ENCODE results near the gene LCE1C. TPM values are rescaled to one million over a fixed set of nuclear protein-coding genes. Genes with fewer than 3 reads are reported as not detected.

LCE1C gene, protein sequence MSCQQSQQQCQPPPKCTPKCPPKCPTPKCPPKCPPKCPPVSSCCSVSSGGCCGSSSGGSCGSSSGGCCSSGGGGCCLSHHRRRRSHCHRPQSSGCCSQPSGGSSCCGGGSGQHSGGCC
- not detected for polyA plus RNA-seq (ENCODE audit: insufficient read length in 4 of 4)

DNA sequence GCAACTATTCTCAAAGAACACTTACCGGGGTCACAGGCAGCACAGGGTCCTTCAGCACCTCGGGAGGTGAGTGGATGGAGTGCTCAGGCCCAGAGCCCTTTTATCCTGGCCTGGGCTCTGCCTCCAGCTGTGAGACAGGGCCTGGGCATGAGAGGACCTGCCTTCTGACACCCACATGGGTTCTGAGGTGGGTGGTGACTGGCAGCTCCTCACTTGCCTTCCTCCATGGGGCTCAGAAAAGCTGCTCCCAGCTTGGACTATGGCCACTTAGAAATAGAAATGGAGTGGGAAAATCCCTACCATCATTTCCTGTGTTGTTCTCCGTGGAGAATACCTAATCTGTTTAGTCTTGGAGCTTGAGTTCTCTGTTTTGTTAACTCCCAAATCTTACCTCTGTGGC is at the start of gene LCE1C:
Gene LCE1C (minus strand): TSS at position 76 of the 400 bp plus-strand sequence. CDS start 1,173 bp downstream, outside the sequence.
- DNase-seq (ENCODE audit: low read depth in 4 of 4, low spot score in 2 of 4), result no peak

DNA sequence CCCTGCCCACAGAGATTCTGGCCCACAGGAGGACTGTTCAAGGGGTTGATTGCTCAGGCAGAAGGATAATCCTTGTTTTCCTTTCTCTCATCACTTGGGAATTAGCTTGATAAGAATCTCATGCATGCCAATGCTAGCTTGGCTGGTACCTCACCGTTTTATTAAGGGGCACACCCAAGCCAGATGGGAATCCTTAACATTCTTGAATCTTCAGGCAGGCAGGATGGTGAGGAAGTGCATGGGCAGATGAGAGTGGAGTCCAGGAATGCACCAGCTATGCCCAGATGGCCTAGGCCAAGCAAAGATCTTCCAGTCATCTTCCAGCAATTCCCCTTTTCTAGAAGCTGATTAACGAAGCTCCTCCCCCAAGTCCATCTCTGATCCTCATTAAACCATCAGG is 49.2 kb upstream of the LCE1C start:
- no peak for DNase-seq (ENCODE audit: low read depth in 4 of 4, low spot score in 2 of 4)

DNA sequence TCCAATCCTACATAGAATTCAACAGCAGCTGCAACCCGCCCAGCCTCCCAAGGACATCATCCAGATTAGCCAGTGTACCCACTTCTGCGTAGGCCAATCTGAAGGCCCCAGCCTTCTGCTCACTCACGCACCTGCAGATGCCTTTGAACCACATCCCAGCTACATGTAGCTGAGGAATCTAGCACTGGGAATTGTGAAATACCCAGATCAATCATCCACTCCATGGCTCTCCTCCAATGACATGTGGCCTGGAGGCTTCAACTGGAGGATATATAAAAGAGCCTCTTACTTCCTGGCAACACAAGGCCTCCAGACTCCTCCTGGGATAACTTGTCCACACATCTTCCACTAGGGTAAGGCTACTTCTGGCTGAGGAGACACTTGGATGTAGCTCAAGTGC is 36.1 kb upstream of the LCE1C start, which contains the start of gene LCE6A:
Gene LCE6A (plus strand): TSS at position 301 of the 400 bp plus-strand sequence. CDS start 665 bp downstream, outside the sequence.
- no peak for DNase-seq (ENCODE audit: low read depth in 4 of 4, low spot score in 2 of 4)

DNA sequence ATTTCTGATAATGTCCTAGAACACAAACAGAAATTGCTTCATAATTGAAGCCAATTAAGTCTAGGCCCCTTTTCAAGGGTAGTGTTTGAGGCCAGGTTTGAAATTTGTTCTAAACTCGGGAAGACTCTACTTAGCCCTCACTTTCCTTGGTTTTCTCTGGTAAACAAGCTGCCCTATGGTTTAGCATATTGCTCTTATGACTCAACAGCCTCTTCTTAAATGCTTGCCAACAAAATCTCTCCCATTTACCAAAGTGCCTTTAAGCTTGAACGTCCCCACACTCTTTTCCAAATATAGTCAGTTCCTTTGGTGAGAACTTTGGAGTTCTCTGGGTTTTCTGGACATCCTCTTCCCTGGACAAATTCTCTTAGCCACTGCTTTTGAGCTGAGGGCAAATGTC is 30.4 kb upstream of the LCE1C start:
- no peak for DNase-seq (ENCODE audit: low read depth in 4 of 4, low spot score in 2 of 4)

DNA sequence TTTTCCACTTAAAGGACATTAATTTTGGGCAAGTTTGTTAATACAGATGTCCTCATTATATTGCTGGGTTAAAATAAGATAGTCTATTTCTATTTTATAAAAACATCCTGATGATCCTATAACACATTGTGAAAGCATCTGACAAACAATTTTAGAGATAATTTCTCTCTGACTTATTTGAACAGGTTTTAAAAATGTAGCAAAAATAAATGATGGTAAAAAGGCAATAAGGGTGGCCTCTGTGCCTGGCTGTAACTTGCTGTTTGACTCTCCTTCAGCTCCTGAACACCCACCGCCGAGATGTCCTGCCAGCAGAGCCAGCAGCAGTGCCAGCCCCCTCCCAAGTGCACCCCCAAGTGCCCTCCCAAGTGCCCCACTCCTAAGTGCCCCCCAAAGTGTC is 20.7 kb upstream of the LCE1C start, which contains the start of gene LCE1A:
Gene LCE1A (plus strand): TSS at position 301 of the 400 bp plus-strand sequence. CDS start 0 bp downstream, at position 301.
- DNase-seq (ENCODE audit: low read depth in 4 of 4, low spot score in 2 of 4), result no peak

DNA sequence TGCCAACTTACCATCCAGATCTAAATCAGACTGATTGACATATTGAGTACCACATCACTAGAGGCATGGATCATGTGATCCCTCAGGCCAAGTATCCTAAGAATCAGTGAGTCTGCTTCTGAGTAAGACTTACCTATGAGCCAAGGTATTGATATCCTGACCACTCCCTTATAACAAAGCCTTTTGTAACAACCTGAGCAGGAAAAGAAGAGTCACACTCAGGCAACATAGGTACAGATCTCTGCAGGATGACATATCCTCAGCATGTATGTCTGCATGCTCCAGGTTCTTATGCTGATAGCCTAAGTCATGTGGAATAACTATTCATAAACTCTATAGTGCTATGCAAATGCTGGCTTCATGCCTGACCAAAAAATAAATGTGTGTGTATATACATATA is 18.5 kb upstream of the LCE1C start:
- no peak for DNase-seq (ENCODE audit: low read depth in 4 of 4, low spot score in 2 of 4)

DNA sequence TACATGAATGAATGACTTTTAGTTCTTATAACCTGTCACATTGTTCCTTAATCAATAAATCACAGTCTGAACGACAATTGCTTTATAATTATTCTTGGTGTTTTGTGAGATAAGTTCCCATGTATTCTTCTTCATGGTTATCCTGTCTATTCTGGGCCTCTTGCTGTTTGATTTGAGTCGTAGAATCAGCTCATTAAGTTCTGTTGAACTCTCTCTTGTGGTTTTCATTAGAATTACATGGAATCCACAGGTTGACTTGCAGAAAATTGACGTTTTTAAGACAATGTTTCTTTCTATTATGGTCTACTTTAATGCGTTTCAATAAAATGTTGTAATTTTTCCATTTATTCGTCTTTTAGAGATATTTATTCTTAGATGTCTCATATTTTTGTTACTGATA is 16.8 kb upstream of the LCE1C start:
- no peak for DNase-seq (ENCODE audit: low read depth in 4 of 4, low spot score in 2 of 4)

DNA sequence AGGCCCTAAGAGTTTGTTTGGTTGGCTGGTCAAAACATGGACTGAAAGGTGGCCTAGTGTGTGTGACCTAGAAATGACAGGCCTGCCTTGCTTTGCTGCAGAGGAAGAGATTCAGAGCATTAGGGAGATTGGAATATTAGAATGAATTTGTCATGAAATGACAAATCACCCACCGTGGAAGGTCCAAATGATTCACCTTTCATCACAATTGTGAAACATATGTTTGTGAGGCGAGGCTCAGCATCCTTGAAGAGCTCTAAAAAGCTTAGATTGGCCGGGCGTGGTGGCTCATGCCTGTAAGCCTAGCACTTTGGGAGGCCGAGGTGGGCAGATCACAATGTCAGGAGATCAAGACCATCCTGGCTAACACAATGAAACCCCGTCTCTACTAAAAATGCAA is 10.9 kb upstream of the LCE1C start:
- no peak for DNase-seq (ENCODE audit: low read depth in 4 of 4, low spot score in 2 of 4)

DNA sequence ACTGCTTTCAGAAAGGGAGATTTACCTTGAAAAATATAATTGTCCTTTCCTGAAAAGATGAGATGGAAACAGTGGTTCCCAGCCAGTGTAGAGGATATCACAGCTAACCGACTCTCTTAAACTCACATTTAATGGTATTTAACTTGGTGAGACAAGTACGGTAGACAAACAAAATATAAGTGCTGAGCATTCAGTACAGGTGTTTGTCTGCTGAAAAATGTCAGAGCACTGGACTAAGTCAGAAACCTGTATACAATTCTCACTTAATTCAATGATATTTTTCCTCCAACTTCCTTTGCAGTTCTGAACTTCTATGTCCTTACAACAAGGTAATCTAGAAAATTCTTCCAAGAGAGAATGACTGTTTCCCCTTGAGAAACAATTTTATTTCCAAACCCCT is 5.2 kb upstream of the LCE1C start, which contains the start of gene LCE1B:
Gene LCE1B (plus strand): TSS at position 301 of the 400 bp plus-strand sequence. CDS start 476 bp downstream, outside the sequence.
- DNase-seq (ENCODE audit: low read depth in 4 of 4, low spot score in 2 of 4), result no peak

DNA sequence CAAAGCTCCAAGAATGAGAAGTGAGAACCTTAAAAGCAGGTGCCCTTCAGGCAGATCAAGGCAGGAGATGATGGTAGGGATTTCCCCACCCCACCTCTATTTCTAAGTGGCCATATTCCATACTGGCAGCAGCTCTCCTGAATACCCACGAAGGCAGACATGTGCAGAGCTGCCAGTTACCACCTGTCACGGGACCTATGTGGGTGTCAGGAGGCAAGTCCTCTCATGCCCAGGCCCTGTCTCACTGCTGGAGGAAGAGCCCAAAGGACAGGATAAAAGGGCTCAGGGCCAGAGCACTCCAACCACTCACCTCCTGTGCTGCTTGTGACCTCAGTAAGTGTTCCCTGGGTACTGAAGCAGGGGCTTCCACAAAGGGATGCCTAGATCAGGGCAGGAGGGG is 4.6 kb upstream of the LCE1C start:
- no peak for DNase-seq (ENCODE audit: low read depth in 4 of 4, low spot score in 2 of 4)

DNA sequence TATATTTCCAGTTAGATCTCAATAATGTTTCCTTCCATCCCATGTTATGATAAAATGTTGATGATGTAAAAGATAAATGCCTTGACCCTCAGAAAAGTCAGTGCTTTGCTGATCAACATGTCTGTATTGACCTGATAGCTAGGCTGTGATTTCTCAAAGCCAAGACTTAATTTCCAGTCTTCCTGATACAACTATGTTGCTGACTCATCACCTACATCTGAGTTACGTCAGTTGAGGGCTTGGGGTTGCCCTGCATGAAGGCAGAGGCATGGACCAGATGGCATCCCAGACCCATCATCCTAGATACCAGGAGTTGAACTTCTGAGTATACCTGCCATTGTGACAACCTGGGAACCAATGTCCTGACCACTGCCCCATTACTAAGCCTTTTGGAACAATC is 5.1 kb downstream of the LCE1C start:
- DNase-seq (ENCODE audit: low read depth in 4 of 4, low spot score in 2 of 4), result no peak

DNA sequence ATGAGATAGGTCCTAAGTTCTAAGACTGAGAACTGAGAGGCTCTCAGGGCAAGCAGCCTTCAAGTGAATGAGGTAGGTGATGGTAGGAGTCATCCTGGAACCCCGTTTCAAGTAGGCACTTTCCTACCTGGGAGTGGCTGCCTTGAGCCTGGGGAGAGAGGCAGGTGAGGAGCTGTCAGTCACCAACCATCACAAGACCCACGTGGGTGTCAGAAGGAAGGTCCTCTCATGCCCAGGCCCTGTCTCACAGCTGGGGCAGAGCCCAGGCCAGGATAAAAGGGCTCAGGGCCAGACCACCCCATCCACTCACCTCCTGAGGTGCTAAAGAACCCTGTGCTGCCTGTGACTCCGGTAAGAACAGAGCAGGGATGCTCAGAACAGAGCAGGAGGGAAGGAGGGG is 10.0 kb downstream of the LCE1C start, which contains the start of gene LCE1D:
Gene LCE1D (plus strand): TSS at position 301 of the 400 bp plus-strand sequence. CDS start 1,074 bp downstream, outside the sequence.
- no peak for DNase-seq (ENCODE audit: low read depth in 4 of 4, low spot score in 2 of 4)

DNA sequence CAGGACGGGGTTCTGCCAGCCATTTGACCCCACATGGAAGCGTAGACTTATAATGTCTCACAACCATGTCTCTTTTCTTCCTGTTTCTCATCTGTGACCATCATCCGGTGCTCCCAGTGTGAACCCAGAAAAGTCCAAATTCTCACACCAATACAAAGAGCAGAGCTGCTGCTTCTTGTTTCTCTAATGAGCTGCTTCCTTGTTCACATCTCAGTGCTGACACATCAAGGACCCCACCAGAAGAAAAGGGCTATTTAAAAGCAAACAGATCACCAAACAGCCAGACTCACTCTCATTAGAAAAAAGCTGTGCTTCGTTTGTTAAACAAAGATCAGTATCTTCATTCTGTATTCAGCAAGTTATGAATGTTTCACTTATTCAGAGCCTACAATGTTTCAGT is 10.8 kb downstream of the LCE1C start:
- DNase-seq (ENCODE audit: low read depth in 4 of 4, low spot score in 2 of 4), result no peak

DNA sequence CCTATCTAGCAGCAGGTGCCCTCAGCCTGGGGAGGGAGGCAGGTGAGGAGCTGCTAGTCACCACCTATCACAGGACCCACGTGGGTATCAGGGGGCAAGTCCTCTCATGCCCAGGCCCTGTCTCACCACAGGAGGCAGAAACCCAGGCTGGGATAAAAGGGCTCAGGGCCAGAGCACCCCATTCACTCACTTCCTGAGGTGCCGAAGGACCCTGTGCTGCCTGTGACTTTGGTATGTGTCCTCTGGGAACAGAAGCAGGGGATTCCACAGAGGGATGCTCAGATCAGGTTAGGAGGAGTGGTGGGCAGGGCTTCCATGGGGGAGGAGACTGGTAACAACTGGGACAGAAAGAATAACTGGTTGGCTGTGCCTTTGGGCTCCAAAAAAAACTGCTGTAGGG is 20.4 kb downstream of the LCE1C start, which contains the start of gene LCE1E:
Gene LCE1E (plus strand): TSS at position 181 of the 400 bp plus-strand sequence. CDS start 1,043 bp downstream, outside the sequence.
- DNase-seq (ENCODE audit: low read depth in 4 of 4, low spot score in 2 of 4), result no peak

DNA sequence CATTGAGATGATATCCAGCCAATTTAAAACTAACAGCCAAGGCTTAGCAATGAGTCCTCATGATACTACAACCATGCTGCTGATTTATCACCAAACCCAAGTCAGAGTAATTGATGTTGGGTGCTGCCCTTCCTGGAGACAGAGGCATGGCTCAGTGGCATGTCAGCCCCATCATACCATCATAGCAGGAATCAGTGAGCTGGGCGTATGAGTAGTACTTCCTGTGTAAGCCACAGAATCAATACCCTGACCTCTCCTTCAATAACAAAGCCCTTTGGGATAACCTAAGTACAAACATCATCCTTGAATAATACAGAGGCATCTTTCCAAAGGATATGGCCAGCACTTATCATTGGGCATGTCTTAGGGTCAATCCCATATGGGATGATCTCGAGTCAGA is 23.4 kb downstream of the LCE1C start:
- no peak for DNase-seq (ENCODE audit: low read depth in 4 of 4, low spot score in 2 of 4)

DNA sequence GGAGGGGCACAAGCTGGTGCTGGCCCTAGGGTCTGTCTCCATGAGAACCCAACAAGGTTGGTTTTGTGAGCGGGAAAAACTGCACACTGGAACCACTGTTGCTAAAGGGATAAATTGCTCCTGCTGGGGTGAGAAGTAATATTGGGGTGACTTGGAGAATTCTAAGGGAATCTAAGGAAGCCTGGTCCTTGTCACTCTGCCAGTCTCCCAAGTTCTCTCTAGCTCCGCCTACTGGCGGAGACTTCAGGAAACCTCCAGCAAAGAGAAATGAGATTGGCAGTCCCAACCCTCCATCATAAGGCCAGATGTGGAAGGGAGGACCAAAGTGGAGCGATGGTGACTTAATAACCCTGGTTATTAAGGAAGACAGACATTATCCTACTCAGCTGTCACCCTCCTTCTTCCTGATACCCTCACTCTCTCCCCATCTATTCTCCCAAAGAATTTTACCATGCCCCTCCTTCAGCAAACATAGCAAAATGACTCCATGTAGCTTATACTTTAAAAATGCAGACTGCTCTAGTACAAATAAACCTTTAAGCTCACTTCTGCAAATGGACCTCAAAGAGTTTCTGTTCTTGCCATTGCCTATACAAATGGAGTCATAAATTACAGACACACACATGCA is 28.8 kb downstream of the LCE1C start:
- DNase-seq (ENCODE audit: low read depth in 4 of 4, low spot score in 2 of 4), result no peak

DNA sequence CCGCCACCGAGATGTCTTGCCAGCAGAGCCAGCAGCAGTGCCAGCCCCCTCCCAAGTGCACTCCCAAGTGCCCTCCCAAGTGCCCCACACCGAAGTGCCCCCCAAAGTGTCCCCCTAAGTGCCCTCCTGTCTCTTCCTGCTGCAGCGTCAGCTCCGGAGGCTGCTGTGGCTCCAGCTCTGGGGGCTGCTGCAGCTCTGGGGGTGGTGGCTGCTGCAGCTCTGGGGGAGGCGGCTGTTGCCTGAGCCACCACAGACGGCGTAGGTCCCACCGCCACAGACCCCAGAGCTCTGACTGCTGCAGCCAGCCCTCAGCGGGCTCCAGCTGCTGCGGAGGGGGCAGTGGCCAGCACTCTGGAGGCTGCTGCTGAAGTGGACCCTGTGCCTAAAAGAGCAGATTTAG is 30.1 kb downstream of the LCE1C start:
- no peak for DNase-seq (ENCODE audit: low read depth in 4 of 4, low spot score in 2 of 4)

DNA sequence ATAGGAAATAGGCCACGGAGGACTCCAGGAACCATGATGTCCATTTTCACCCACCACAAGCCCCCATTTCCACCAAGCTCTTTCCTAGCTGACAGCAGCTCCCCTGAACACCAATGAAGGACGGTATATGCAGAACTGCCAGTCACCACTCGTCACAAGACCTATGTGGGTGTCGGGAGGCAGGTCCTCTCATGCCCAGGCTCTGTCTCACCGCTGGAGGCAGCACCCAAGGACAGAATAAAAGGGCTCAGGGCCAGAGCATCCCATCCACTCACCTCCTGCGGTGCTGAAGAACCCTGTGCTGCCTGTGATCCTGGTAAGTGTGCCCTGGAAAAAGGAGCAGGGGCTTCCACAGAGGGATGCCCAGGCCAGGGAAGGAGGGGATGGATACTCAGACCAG is 31.6 kb downstream of the LCE1C start, which contains the start of gene LCE1F:
Gene LCE1F (plus strand): TSS at position 266 of the 400 bp plus-strand sequence. CDS start 1,232 bp downstream, outside the sequence.
- no peak for DNase-seq (ENCODE audit: low read depth in 4 of 4, low spot score in 2 of 4)

DNA sequence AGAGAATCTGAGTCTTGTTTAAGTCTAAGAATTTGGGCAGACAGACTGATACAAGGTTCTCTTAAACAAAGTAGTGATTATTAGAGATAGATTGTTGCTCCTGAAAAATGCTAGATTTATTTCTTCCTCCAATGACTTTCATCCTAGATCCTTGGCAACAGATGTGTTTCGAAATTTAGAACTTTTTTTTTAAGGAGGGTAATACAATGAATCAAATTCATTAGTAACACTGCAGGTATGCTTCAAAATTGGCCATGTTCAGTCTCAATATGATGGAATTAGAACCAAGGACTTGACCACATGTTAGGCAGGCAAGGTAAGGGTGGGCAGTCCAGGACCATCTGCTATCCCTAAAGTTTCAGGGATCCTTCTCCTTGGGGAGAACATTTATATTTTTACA is 36.0 kb downstream of the LCE1C start:
- DNase-seq (ENCODE audit: low read depth in 4 of 4, low spot score in 2 of 4), result no peak

DNA sequence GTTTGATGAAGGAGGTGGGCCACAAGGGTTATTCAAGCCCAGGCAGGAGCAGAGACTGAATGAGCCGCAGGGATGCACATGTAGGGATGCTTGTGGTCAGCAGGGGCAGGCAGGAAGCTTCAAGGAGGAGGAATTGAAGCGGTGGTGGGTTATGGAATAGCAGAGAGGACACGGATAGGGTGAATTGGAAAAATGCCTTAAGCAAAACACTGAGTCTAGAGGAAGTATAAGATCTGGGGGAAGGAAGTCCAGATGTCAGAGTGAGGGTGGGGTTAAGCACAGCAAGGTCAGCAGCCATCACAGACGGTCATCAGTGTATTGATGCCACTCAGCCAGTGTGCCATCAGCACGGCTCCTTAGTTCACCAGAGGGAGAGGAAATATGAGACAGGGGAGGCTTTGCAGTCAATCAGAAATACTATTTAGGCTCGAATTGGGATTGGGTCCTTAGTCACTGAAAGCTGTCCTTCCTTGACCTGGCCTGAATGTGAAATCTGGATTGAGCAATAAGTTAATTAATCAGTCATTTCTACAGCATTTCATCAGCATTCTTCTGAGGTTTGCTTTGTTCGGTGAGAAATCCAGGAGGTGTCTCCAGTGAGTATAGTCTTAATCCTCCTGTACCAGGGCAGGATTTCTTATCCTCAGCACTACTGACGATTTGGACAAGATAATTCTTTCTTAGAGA is 37.5 kb downstream of the LCE1C start:
- no peak for DNase-seq (ENCODE audit: low read depth in 4 of 4, low spot score in 2 of 4)

DNA sequence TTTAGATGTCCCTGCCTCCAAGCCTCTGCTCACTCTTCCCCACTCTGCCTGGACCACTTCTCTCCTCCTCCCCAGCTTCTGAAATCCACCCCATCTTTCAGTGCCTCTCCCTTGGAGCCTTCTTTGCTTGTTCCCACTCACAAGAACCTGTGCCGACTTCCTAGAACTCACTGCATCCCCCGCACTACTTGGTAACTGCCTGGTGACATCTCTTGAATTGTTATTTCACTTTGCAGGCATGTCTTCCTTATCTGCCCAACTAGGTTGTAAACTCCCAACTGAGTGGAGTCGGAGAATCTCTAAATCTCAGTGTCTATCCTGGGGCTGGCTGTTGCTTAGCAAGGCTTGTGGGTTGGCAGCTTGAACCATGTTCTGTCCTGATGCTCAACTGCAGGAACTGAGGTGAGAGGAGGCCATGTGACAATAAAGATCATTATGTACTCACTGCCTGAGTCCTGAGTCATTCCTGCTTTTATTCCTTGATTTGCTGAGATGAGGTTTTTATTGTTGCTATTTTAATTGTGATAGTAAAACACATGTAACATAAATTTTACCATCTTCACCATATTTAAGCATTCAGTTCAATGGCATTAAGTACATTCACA is 44.7 kb downstream of the LCE1C start:
- DNase-seq (ENCODE audit: low read depth in 4 of 4, low spot score in 2 of 4), result no peak

All from left renal cortex interstitium (tissue), 4 donors.